Activated effector memory CD4-positive, alpha-beta T cell treated with Interleukin-2 at 50 U/mL for 16 hours (primary cell): ENCODE measurements around the gene ZNF385D.

Experiments used
- DNase-seq: peaks from one replicate; pipeline ENCODE4 v3.0.0-alpha.2; 2020

The ZNF385D gene

GRCh38 chr3:21670386-21670785, 80.6 kb downstream of the ZNF385D start:
- no peak for DNase-seq

- no peak for DNase-seq
Observed at GRCh38 chr3:21668012-21668411, 83.0 kb downstream of the ZNF385D start.

GRCh38 chr3:21665444-21666100, 85.4 kb downstream of the ZNF385D start:
- DNase-seq, result no peak

GRCh38 chr3:21664996-21665395, 86.0 kb downstream of the ZNF385D start:
- no peak for DNase-seq

- no peak for DNase-seq
Observed at GRCh38 chr3:21662403-21662802, 88.6 kb downstream of the ZNF385D start.

- DNase-seq, result no peak
Observed at GRCh38 chr3:21654662-21655061, 96.3 kb downstream of the ZNF385D start.

- DNase-seq, result no peak
Observed at GRCh38 chr3:21654241-21654640, 96.8 kb downstream of the ZNF385D start.

- DNase-seq, result no peak
Observed at GRCh38 chr3:21649519-21649918, 101.5 kb downstream of the ZNF385D start.

GRCh38 chr3:21647961-21648360, 103.0 kb downstream of the ZNF385D start:
- DNase-seq, result no peak

- DNase-seq, result no peak
Observed at GRCh38 chr3:21645121-21645897, 105.7 kb downstream of the ZNF385D start.

- no peak for DNase-seq
Observed at GRCh38 chr3:21644268-21644667, 106.7 kb downstream of the ZNF385D start.

- DNase-seq, result no peak
Observed at GRCh38 chr3:21643752-21644151, 107.3 kb downstream of the ZNF385D start.

- no peak for DNase-seq
Observed at GRCh38 chr3:21642433-21642832, 108.6 kb downstream of the ZNF385D start.

GRCh38 chr3:21641959-21642358, 109.1 kb downstream of the ZNF385D start:
- no peak for DNase-seq

- DNase-seq, result no peak
Observed at GRCh38 chr3:21638488-21638887, 112.5 kb downstream of the ZNF385D start.

GRCh38 chr3:21634112-21634511, 116.9 kb downstream of the ZNF385D start:
- DNase-seq, result no peak

- no peak for DNase-seq
Observed at GRCh38 chr3:21624524-21624923, 126.5 kb downstream of the ZNF385D start.

GRCh38 chr3:21621181-21621651, 129.8 kb downstream of the ZNF385D start:
- no peak for DNase-seq

GRCh38 chr3:21620511-21621155, 130.4 kb downstream of the ZNF385D start:
- no peak for DNase-seq

GRCh38 chr3:21618695-21619094, 132.3 kb downstream of the ZNF385D start:
- DNase-seq, result no peak

GRCh38 chr3:21613372-21614070, 137.5 kb downstream of the ZNF385D start:
- DNase-seq, result no peak

- DNase-seq, result no peak
Observed at GRCh38 chr3:21601178-21601577, 149.8 kb downstream of the ZNF385D start.

- no peak for DNase-seq
Observed at GRCh38 chr3:21599890-21600289, 151.1 kb downstream of the ZNF385D start.
